HL-60/S4 treated with phorbol 12-myristate 13-acetate at 8.2 ng/mL for 4 days and 3 days (cell line): ENCODE results near the gene GDF10.

ENCODE experiments used
- in situ Hi-C: fragments of 300-500 bp; cut with MboI; formaldehyde crosslinking; loops from 2 replicates; pipeline ENCODE4 v1.15.0; 2022; ENCODE audit warnings: low sequenced_read_pairs

Gene GDF10

DNA sequence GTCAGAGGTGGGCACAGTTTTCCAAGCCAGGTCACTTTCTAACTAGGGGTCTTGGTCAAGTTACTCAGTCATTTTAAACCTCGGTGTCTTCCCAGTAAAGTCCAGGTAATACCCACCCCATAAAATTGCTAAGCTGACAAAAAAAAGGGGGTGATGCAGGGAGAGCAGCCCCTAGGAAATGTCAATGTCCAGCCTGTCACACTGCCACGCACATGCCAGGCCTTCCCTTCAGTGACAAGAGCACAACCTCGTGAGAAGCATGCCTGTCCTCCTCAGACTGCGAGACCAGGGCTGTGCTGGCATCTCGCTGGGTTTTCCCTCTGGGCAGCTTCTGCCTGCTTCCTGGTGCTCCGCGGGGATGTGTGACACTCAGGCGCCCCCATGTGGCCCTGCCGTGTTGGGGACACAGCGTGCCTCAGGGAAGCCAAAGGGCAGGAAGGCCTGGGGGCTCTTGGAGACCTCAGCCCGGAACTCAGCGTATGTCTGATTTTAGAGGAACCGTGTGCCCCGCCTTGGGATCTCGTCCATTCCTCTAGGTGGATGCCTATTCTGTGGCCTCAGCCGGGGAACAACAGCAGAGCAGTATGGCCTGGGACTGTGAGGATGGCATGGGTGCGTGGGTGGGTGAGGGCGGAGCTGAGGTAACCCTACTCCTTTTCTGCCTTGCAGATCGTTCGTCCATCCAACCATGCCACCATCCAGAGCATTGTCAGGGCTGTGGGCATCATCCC, 12.1 kb downstream of the GDF10 start:
- in situ Hi-C loops, result no loop called here

DNA sequence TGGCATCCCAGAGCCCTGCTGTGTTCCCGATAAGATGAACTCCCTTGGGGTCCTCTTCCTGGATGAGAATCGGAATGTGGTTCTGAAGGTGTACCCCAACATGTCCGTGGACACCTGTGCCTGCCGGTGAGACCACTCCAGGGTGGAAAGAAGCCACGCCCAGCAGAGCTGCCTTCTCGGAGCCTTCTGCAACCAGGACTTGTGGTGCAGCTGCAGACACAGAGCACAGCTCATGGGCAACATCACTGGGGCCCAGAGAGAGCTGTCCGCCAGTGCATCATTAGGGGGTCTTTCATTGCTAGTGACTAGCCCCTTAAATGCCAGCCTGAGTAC, 12.6 kb downstream of the GDF10 start:
- in situ Hi-C loops, result no loop called here

DNA sequence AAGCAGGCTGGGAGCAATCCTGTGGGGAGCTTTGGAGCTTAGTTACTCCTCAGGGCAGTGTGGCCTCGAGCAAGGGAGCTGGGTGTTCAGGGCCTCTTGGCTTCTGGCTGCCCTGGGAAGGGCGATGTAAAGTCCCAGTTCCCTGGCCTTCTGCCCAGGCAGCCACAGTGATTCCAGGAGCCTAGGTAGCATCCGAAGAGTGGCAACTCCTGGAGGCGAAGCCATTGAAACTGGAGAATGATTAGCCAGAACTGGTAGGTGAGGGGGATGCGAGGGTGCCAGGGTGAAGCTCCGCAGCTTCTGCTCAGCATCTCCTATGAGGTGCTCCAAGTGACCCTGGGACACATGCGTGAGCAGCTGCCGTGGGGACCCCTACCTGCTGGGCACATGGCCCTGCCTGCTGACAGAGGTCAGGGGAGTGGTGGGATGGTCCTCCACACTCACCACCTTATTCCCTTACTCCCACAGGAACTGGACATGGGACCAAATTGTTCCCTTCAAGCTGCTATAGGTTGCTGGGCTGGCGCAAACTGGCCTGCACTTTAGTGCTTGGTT, 14.5 kb downstream of the GDF10 start:
- in situ Hi-C loops, result no loop called here

DNA sequence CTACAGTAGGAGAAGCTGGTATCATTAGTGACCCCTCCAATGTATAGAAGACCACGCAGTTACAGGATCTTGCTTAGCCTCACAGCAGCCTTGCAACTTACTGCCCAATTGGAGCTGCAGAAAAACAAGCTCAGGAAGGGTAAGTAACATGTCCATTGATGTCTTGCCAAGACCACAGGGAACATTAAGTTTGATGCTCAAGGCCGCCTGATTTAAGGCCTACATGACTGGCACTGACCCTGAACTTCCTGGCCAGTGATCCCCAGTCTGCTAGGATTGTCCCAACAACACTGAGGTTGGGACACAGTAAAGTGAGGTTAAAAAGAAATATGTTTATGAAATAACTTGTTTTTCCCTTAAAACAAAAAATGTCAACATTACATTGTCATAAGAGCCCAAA, 15.4 kb downstream of the GDF10 start:
- in situ Hi-C loops, result no loop called here

DNA sequence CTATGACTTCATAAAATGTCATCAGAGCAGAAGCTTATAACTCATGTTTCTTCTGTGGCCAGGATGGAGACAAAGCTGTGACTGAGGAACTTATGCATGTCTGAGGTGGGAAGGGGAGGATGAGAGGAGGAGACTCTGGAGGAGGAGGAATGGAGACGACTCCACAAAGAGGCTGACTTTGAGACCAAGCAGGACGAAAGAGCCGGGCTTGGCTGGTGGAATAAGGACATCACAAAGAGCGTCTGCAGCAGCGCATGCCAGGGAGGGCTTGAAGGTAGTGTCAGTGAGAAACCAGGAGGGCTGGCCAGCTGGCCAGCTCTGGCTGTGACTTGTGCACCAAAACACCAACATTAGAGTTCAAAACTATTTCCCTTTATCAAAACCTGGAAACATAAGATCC, 16.1 kb downstream of the GDF10 start:
- in situ Hi-C loops, result no loop called here

DNA sequence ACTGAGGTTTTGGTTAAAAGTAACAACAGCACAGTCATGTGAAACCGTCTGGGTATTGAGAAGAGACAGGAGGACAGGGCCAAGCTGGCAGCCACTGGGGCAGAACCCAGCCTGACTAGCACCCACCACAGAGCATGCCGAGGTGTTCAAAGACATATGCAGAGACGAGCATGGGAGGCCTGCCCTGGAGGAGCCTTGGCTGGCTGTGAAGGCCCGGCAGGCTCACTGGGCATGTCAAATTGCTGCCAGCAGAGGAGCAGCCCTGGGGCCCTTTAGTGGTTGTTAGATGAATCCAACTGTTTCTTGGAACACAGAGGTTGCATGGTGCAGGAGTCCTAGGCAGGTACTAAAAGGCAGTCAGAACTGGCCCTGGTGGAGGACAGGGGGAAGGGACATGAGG, 17.3 kb downstream of the GDF10 start:
- in situ Hi-C loops, result no loop called here

DNA sequence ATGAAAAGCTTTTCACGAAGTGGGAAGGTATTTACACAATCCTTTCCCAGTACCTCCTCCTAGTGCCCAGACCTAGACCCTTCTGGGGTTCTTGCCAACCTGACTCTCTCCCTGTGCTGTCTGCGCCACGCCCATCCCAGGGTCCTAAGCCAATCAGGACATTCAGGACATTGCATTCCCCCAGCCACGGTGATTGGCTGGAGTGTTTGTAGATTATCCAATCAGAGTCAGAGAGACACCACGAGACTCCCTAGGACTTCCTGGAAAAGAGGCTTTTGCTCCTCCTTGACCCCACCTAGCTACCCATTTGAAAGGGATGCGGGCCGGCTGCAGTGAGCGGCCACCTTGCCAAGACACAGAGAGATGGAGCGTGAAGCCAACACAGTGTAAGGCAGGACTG, 18.7 kb downstream of the GDF10 start:
- in situ Hi-C loops, result no loop called here

DNA sequence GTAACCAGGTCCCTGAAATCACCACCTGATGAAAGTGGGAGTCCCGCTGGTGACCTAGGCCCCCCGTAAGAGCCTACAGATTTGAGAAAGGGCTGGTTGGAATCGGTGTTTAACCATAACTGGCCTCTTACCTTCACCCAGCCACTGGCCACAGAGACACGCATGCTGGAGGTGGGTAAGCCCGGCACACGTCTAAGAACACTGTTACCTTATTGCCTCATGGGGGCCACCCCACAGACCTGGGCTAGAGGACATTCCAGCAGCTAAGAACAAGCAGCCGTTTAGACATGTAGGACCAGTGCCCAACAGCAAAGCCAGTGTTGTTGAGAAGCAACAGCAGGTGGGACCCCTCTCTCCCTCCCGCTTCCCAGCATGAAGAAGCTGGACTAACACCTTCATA, 19.8 kb downstream of the GDF10 start:
- in situ Hi-C loops, result no loop called here

DNA sequence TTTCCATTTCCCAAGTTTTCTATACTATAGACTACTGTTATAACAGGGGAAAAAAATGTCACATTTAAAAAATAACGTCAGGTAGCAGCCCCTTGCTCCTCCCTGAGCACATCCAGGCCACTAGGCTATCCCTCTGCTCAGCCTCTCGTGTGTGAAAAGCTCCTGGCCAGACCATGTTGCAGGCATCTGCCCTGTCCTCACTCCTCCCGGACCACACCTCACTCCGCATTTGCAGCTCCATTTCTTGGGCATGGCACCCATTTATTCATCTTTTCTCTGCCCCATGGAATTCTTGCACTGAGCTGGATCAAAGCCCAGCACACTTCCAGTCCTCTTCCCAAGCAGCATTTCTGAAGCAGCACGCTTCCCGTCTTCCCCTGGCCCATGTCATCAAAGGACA, 20.8 kb downstream of the GDF10 start:
- in situ Hi-C loops, result no loop called here

DNA sequence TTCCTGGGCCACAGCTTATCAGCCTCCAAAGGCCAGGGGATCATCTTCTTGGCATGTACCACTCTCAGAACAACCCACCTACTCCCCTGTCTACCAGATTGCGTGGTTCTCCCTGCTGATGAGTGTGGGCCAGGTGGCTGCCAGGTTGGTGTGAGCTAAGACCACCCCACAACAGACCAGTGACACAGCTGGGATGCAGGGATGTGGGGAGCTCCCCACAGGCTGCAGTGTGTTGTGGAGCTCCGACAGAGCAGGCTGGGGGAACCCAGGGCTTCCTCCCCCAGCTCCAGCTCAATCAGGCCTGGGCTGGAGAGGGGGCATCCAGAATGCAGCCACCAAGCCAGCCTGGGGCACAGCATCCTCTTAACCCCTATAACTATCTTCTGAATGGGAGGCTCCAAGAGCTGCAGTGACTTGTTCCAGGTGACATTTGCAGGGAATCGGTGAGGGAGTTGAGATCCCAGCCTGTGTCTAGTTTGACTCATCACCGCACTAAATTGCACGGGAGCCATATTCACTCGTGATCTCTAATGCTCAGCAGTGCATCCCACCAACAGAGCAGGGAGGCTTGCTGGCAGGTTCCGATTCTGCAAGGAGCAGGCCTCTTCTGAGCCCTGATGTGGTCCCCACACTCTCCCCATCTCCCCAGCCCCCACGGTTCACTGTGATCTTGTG, 21.7 kb downstream of the GDF10 start:
- in situ Hi-C loops, result no loop called here

DNA sequence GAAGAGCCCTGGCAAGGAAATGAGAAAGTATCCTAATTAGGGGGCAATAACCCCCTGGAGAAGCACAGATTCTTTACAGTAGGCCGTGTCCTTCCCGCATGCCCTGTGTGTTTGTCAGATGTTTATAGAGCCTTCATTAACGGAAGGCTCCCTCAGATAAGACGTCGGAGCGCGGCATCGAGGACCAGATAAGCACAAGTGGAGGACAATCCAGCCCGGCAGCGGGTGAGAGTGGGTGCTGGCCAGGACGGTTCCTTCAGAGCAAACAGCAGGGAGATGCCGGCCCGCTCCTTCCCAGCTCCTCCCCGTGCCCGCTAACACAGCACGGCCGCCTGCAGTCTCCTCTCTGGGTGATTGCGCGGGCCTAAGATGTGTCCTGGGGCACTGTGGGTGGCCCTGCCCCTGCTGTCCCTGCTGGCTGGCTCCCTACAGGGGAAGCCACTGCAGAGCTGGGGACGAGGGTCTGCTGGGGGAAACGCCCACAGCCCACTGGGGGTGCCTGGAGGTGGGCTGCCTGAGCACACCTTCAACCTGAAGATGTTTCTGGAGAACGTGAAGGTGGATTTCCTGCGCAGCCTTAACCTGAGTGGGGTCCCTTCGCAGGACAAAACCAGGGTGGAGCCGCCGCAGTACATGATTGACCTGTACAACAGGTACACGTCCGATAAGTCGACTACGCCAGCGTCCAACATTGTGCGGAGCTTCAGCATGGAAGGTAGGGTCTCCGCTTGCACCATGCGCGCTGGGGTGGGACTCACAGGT, 22.5 kb downstream of the GDF10 start, which contains the start of gene GDF2:
GDF2 (plus strand) TSS at position 155 of the 762 bp plus-strand sequence; CDS start at position 370, 215 bp downstream.
- in situ Hi-C loops, result no loop called here

DNA sequence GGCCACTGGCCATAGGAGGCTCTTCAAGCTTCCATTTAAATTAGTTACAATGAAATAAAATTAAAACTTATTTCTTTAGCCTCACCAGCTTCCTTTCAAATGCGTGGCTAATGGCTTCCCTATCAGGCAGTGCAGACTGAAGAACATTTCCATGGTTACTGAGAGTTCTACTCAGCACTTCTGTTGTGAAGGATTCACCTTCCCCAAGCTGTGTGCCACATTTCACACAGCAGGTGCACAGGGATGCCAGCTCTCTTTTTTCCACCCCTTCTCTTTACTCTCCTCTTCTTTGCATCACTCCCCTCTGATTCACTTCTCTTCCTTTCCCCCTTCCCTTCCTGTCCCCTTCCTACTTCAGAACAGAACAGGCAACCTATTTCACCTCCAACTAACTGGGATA, 23.1 kb downstream of the GDF10 start:
- in situ Hi-C loops, result no loop called here

DNA sequence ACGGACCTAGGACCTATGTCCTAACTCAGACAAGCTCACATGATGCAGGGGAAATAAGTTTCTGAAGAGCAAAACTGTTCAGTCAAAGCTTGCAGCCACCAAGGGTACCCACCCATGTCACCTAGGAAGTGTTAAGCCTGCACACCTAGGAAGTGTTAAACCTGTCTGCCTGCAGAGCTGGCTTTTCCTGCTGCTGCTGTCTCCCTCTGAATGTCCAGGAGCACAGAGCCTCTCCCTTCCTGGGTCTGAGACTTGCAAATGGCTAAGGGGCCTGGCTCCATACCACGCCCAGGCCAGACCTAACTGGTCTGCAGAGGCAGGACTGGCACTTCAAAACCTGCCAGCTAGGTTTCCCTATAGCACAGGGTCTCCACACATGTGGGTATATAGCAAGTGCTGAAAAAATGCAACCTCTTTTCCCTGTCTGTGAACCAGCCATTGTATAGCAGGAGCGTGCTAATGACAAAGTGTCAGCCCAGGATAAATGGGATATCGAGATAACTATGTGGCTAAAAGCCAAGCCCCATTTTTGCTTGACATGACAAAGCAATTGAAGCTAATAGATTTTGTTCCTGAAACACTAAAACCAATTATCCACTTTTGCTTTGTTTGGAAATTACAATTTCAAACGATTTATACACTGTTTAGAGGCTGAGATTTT, 23.8 kb downstream of the GDF10 start:
- in situ Hi-C loops, result no loop called here

DNA sequence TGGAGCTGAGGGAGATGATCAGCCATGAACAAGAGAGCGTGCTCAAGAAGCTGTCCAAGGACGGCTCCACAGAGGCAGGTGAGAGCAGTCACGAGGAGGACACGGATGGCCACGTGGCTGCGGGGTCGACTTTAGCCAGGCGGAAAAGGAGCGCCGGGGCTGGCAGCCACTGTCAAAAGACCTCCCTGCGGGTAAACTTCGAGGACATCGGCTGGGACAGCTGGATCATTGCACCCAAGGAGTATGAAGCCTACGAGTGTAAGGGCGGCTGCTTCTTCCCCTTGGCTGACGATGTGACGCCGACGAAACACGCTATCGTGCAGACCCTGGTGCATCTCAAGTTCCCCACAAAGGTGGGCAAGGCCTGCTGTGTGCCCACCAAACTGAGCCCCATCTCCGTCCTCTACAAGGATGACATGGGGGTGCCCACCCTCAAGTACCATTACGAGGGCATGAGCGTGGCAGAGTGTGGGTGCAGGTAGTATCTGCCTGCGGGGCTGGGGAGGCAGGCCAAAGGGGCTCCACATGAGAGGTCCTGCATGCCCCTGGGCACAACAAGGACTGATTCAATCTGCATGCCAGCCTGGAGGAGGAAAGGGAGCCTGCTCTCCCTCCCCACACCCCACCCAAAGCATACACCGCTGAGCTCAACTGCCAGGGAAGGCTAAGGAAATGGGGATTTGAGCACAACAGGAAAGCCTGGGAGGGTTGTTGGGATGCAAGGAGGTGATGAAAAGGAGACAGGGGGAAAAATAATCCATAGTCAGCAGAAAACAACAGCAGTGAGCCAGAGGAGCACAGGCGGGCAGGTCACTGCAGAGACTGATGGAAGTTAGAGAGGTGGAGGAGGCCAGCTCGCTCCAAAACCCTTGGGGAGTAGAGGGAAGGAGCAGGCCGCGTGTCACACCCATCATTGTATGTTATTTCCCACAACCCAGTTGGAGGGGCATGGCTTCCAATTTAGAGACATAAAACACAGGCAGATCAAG, 25.6 kb downstream of the GDF10 start:
- in situ Hi-C loops, result no loop called here

DNA sequence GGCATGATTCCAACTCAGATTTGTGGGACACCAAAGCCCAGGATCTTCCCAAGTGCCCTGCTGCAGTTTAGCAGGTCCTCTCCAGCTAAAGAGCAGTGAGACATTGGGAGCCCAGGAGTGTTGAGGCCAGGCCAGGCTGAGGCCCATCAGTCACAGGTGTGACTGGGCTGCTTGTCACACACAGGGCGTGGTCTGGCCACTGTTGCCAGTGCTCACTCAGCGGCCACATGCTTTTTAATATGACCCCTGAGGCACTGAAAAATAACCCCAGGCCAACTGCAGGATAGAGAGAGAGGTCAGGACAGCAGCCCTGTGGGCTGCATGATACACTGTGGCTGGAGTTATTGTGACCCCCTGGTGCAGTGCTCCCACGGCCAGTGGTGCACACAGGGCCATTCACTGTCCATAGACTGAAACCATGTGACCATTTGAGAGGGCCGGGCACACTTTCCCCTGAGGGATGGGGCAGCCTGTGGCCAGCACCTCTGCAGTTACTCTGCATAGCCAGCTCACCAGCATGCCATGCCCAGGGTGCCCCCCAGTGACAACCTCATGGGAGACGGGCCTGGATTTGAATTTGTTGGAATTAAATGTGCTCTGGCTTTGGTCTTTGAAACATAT, 26.4 kb downstream of the GDF10 start:
- in situ Hi-C loops, result no loop called here

DNA sequence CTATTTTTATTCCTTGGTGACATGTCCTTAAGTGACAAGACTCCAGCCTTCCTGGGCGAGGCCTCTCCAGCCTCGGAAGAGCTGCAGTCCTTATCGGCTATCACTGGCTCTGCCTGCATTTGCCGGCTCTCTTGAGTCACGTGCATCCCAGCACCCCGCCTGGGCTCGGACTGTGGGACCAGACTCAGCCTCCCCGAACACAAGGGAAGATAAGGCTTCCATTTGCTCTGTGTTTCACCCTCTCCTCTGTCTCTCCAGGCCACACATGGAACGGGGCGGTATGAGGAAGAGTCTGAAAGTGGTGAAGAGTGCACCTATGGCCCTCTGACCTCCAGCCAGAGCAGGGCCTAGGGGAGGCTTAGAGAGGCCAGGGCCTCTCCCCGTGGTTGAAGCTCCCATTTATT, 26.9 kb downstream of the GDF10 start:
- in situ Hi-C loops, result no loop called here

DNA sequence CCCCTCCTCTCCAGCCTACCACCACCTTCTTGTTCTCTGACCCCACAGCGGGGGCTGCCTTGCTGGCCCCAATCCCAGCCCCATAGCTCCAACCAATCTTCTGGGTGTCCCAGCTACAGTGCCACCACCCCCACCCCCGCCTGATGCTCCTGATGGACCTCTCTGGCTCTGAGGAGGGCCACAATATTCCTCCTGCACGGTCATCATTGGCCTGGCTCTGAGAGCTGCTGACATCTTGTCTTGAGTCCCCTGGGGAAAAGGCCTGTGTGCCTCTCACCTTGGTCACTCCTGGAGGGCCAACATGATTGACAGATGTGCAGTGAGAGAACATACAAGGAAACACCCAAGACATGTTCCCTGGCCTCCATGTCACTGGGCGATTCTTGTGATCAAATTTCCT, 29.9 kb downstream of the GDF10 start:
- in situ Hi-C loops, result no loop called here

DNA sequence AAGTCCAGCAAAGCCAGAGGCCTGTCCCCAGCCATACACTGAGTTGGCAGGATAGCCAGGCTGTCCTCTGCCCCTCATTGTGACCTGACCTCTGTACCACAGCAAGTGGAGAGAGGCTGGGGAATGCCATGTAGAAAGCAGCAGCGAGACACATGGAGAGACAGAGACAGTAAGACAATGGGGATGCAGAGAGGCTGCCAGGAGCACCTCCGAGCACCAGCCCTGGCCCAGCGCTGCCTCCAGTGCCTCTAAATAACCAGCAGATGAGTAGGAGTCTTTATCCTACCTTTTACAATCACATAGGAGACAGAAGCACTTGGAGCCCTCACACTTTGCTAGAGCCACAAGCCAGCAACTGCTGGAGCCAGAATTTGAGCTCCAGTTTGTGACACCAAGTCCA, 30.4 kb downstream of the GDF10 start:
- in situ Hi-C loops, result no loop called here

DNA sequence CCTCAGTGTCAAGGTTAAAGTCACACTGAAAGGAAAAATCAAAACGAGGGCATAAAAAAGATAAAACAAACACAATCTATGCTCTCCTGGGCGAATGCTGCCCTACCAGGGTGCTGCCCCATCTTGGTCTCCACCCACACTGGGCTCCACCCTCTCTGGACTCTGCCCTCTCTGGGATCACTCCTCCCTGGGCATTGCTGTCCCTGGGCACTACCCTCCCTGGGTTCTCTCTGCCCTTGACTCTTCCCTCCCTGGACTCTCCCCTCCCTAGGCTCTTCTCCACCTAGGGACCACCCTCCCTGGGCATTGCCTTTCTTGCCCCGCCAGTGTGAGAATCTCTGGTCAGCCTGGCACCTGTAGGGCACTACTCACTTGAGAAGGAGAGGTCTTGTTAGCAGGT, 30.8 kb downstream of the GDF10 start:
- in situ Hi-C loops, result no loop called here

DNA sequence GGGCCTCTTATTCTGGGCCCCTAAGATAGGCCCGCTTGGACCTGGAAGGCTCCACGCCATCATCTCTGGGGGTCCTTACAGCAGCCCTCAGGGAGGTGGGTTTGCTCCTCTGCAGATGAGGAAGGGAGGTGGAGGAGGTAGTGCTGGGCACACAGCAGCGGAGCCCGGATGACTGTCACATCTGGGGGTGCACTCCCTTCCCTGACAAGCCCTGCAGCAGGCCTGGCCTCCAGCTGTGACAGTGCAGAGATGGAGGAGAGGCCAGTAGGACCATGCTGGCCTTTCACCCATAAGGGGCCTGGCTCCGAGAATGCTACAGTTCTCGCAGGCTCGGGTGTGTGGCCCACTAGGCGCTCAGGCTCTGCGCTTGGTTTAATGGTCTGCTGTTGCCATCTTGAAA, 31.5 kb downstream of the GDF10 start:
- in situ Hi-C loops, result no loop called here
